Peyer's patch (tissue), 4 donors: ENCODE data around the gene RHO. TPM values are rescaled to one million over a fixed set of nuclear protein-coding genes. Genes with fewer than 3 reads are reported as not detected.
A peak's percentile ranks its signal among the peaks of the same experiment; 100 is the strongest.

ENCODE experiments used
- DNase-seq, 3 donors: peaks; one replicate each; pipeline ENCODE4 v3.0.0-alpha.2; 2017 to 2019
- H3K27ac ChIP-seq, 4 donors: fragments of 200-600 bp; sonication (generic); one replicate each; pipeline ENCODE4 v1.5.1; 2016 to 2019
- H3K27me3 ChIP-seq, 2 donors: fragments of 200-600 bp; sonication (generic); one replicate each; pipeline ENCODE4 v1.5.1; 2019
- H3K36me3 ChIP-seq, 3 donors: fragments of 200-600 bp; sonication (generic); one replicate each; pipeline ENCODE4 v1.5.1; 2016 to 2019
- H3K4me1 ChIP-seq, 4 donors: fragments of 200-600 bp; sonication (generic); one replicate each; pipeline ENCODE4 v1.5.1; 2016 to 2019
- H3K4me3 ChIP-seq, 4 donors: fragments of 200-600 bp; sonication (generic); 1 replicate in 3 of 4; 2 replicates in 1 of 4; pipeline ENCODE4 v1.5.1; 2016 to 2019; ENCODE audit warnings: mild to moderate bottlenecking in 1 of 4
- H3K9me3 ChIP-seq, 4 donors: fragments of 200-600 bp; sonication (generic); one replicate each; pipeline ENCODE4 v1.5.1; 2016 to 2019; ENCODE audit warnings: mild to moderate bottlenecking in 1 of 4
- POLR2A ChIP-seq, 2 donors: fragments of 450-650 bp; IDR thresholded peaks; one replicate each; pipeline ENCODE4 v1.5.1; 2017; ENCODE audit warnings: antibody characterized with exemption in 2 of 2, mild to moderate bottlenecking in 2 of 2, moderate library complexity in 2 of 2
- total RNA-seq, 4 donors: library from RNA; depleted of rRNA; stranded (reverse); fragments of >200 nt; gene quantifications; one replicate each; pipeline ENCODE4 v1.1.0, GENCODE V29; 2016
- TF ChIP-seq, protein P1 (sequence below), 6 experiments: fragments of 450-650 bp in 4 of 6; fragments of 200-600 bp in 2 of 6; sonication (generic) in 1 of 6; IDR thresholded peaks; one replicate each; pipeline ENCODE4 v1.5.1; 2017 to 2019; ENCODE audit warnings: antibody characterized with exemption in 6 of 6, mild to moderate bottlenecking in 3 of 6, moderate library complexity in 1 of 6

RHO gene
- total RNA-seq, 4 donors from 2014 or later: not detected

DNA sequence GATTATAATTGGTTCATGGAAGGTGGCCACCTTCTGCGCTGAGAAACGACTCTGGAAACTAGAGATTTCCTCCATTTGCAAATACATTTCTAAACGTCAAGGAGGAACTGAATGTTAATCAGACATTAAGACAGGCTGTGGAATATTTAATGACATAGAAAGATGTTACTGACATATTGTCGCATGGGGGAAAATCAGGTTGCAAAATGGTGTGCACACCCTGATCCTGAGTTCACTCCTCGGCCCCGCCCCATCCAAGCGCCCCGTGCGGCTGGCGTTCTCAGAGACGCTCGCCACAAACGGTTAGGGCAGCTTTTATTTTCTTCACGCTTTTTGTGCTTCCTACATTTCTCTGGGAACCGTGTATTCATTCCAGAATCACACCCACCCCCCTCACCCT lies 25.3 kb downstream of the RHO start:
- TF ChIP-seq, protein P1, sequence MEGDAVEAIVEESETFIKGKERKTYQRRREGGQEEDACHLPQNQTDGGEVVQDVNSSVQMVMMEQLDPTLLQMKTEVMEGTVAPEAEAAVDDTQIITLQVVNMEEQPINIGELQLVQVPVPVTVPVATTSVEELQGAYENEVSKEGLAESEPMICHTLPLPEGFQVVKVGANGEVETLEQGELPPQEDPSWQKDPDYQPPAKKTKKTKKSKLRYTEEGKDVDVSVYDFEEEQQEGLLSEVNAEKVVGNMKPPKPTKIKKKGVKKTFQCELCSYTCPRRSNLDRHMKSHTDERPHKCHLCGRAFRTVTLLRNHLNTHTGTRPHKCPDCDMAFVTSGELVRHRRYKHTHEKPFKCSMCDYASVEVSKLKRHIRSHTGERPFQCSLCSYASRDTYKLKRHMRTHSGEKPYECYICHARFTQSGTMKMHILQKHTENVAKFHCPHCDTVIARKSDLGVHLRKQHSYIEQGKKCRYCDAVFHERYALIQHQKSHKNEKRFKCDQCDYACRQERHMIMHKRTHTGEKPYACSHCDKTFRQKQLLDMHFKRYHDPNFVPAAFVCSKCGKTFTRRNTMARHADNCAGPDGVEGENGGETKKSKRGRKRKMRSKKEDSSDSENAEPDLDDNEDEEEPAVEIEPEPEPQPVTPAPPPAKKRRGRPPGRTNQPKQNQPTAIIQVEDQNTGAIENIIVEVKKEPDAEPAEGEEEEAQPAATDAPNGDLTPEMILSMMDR (IDR thresholded peaks at IDR 0.05): no peak
- TF ChIP-seq POLR2A (IDR thresholded peaks at IDR 0.05): no peak
- H3K9me3 ChIP-seq: no peaks in the 10 kb centered on the region
- no peaks in the 10 kb centered on the region for H3K36me3 ChIP-seq
- H3K4me3 ChIP-seq: no peak overlapping the region
- no peaks in the 10 kb centered on the region for H3K27me3 ChIP-seq
- H3K4me1 ChIP-seq: peaks cover 0 to 9% (median 0%) of the 10 kb centered on the region in 4 donors
- H3K27ac ChIP-seq: no peak overlapping the region
- peak in 1 of 3 donors; percentile 40 for DNase-seq

DNA sequence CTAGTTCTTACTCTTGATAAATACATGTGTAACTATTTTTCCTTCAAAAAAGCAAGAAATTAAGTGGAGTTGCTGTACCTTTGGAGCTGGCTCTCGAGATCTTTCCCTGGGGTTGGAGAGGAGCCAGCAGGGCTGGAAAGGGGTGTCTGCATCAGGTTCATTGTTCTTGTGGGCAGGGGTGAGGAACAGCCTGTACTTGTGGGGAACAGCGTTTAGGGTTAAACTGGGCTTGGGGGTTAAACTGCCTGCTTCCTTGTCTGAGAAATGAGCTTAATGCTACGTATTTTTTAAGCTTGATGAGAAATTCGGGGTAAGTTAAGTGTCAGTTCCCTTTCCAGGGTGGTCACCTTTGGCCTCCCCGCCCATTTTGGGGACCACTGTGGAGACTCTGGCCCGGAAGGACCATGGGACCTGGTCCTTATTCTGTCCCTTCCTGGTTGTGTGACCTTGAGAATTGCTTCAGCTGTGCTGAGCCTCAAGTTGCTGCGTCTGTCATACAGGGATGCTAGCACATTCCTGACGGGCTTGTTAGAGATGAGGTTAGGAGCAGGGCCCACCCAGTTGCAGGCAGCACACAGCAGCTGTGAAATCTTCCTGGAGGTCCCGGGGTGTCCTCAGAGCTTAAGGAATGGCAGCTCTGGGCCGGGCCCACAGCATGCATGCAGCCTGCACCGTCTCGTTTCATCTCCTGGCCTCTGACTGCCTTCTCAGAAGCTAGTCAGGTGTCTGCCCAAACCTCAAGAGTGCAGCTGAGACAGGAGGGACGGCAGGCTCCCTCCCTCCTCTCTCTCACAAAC lies 26.1 kb downstream of the RHO start:
- H3K4me1 ChIP-seq: peaks cover 0 to 17% (median 0%) of the 10 kb centered on the region in 4 donors
- no peak for DNase-seq
- H3K4me3 ChIP-seq: no peak overlapping the region
- H3K9me3 ChIP-seq: no peaks in the 10 kb centered on the region
- TF ChIP-seq POLR2A (IDR thresholded peaks at IDR 0.05): no peak
- no peaks in the 10 kb centered on the region for H3K27me3 ChIP-seq
- H3K27ac ChIP-seq: peak overlapping the region in 1 of 4 donors; percentile 3
- H3K36me3 ChIP-seq: no peaks in the 10 kb centered on the region

DNA sequence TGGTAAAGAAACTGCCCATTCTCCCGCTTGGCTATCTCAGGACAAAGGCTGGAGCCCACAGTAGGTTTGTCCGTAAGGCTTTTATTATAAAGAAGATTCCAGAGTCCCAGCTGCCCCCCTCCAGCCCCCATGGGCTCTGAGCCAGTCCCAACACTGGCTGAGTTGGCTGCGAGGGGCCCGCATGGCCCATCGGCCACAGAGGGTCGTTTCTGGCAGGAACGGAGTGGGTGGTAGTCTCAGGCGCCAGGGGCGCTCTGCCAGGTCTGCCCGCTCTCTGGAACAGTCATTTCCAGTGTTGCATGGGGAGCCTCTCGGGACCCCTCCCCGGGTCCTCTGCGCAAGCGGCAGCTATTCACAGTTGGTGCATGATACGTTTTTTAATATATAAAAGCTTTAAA lies 26.7 kb downstream of the RHO start:
- Histone ChIP-seq H3K36me3 (no peaks in the 10 kb centered on the region), H3K27ac (peak overlapping the region in 1 of 4 donors; percentile 3), H3K27me3 (no peaks in the 10 kb centered on the region), H3K4me3 (no peak overlapping the region), H3K9me3 (no peaks in the 10 kb centered on the region), H3K4me1 (peaks cover 0 to 23% (median 0%) of the 10 kb centered on the region in 4 donors)
- TF ChIP-seq POLR2A (IDR thresholded peaks at IDR 0.05): no peak
- TF ChIP-seq, protein P1 (IDR thresholded peaks at IDR 0.05): no peak
- no peak for DNase-seq

DNA sequence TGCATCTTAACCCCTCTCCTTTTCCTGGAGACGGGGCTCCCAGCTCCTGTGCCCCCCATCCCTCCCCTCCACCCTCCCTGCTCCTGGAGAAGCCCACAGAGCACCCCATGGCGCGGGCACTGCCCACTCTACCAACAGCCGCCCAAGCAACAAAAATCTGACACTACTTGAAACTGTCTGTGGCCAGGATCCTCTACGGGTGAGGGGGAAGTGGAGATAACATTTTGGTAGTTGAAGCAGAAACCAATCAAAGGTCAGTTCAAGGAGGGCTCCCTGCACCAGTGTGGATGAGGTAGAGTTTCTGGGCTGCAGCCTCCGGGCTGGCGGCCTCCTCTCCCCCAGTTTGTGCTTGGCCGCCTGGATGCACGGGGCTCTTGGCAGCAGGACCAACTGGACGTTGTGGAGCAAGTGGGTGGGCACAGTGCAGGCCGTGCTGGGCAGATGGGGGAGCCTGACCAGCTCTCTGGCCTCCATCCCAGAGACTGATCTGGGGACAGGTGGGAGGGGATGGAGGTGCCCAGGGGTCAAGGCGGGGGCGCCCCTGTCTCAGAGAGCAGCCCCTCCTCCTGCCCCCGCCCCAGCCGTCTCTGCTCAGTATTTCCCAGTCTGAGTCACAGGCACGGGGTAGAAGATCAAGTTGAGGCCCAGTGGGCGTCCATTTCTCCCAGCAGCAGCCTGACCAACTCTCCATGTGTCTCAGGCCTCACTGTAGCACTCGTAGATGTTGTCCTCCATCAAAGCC lies 27.3 kb downstream of the RHO start:
- Histone ChIP-seq H3K4me1 (peaks cover 0 to 28% (median 0%) of the 10 kb centered on the region in 4 donors), H3K27me3 (no peaks in the 10 kb centered on the region), H3K9me3 (no peaks in the 10 kb centered on the region), H3K27ac (no peak overlapping the region), H3K36me3 (no peaks in the 10 kb centered on the region), H3K4me3 (no peak overlapping the region)
- TF ChIP-seq, protein P1 (IDR thresholded peaks at IDR 0.05): no peak
- TF ChIP-seq POLR2A (IDR thresholded peaks at IDR 0.05): no peak
- no peak for DNase-seq

DNA sequence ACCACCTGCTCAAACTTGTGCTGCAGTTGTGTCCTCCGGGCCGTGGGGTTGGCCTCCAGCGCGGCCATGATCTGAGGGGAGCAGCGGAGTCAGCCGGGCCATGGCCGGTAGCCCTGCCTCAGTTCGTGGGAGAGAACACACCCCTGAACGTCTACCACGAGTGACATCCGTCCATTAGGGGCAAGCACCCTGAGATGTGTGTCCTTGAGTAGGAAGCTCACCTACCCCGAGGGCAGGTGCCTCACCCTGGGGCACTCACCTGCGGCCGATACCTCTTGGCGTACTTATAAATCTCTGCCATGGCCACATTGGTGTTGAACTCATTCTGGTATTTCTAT lies 27.9 kb downstream of the RHO start:
- H3K4me3 ChIP-seq: no peak overlapping the region
- no peak overlapping the region for H3K27ac ChIP-seq
- no peak for DNase-seq
- no peaks in the 10 kb centered on the region for H3K36me3 ChIP-seq
- H3K27me3 ChIP-seq: no peaks in the 10 kb centered on the region
- peaks cover 0 to 33% (median 0%) of the 10 kb centered on the region in 4 donors for H3K4me1 ChIP-seq
- H3K9me3 ChIP-seq: no peaks in the 10 kb centered on the region
- no peak for TF ChIP-seq POLR2A (IDR thresholded peaks at IDR 0.05)
- TF ChIP-seq, protein P1 (IDR thresholded peaks at IDR 0.05): no peak
